Activated CD4-positive, alpha-beta T cell treated with anti-CD3 and anti-CD28 coated beads for 24 hours (primary cell): ENCODE measurements around the gene SP5.
"Not testable (repeated sequence)": the region's sequence is repeated elsewhere in the genome, so short reads cannot be mapped to it uniquely, and the experiment has no call there.

Source experiments
- DNase-seq, 2 donors: peaks; one replicate each; pipeline ENCODE4 v3.0.0-alpha.2; 2020; ENCODE audit warnings: low read depth in 2 of 2

Gene SP5

DNA sequence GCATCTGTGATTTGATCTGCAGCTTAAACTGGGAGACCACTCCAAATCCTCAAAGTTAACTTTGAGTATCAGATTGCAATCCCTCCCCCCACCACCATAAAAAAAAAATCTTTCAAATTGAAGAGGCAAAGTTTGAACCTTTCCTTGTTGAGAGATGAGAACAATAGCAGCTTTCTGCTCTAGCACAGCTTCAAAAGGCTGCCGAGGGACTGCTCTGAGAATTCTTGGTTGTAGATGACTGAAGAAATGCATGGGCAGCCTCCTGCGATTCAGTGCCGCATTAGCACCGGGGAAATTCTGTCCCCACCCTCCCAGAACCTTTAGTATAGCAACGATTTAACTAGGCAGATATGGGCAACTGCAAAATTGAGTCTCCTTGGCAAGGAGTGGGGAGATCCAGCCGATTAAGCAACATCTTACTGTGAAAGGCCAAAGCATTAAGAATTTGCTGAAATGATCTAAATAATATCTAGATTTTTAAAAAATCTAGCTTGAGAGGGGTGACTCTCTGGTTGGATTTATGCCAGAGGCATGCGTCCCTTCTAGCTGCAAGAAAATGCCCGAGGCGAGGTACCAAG is 3.9 kb upstream of the SP5 start:
- no peak for DNase-seq

GRCh38 chr2:170711774-170712652 is 3.1 kb upstream of the SP5 start:
- DNase-seq: no peak

DNA sequence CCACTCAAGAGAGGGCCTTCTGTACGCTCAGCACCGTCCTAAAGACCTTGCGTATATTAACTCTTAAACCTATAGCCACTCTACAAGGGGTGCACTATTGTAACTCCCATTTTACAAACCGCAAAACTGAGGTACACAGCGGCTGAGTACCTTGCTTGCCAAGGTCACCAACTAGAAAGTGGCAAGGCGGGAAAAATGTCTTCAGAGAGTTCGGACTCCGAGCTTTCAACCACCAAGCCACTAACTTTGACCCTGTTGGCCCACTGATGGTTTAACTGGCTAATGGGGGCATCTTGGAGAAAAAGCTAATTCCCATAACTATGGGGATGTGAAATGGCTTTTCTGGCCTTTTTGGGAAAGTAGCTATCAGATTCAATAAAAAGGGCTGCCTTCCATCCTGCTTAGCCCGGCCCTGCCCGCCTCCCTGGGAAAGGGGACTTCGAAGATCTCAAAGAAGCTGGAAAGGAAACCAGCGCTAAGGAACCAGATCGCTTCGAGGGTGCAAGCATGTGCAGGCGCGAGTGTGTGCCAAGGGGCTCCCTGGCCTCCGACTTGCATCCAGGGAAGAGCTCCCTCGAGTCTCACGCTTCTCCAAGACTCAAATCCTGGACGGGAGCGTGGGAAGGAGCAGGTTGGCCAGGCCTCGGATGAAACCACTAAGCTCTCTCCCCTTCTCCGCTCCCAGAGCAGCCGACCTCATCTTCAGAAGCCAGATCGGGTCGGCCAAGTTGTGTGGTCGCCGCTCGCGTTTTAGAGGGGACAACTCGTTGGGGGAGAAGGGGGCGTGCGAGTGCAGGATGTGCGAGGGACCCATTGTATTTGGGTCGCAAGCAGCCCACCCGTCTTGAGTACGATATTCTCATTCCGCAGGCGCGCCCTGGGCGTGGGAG is 2.2 kb upstream of the SP5 start:
- DNase-seq: no peak

- DNase-seq: no peak
These were observed 1.4 kb upstream of the SP5 start for GRCh38 chr2:170713543-170714380.

GRCh38 chr2:170714381-170715061 is 616 bp upstream of the SP5 start:
- no peak for DNase-seq

GRCh38 chr2:170715932-170716777 is 1.0 kb downstream of the SP5 start:
- no peak for DNase-seq

DNA sequence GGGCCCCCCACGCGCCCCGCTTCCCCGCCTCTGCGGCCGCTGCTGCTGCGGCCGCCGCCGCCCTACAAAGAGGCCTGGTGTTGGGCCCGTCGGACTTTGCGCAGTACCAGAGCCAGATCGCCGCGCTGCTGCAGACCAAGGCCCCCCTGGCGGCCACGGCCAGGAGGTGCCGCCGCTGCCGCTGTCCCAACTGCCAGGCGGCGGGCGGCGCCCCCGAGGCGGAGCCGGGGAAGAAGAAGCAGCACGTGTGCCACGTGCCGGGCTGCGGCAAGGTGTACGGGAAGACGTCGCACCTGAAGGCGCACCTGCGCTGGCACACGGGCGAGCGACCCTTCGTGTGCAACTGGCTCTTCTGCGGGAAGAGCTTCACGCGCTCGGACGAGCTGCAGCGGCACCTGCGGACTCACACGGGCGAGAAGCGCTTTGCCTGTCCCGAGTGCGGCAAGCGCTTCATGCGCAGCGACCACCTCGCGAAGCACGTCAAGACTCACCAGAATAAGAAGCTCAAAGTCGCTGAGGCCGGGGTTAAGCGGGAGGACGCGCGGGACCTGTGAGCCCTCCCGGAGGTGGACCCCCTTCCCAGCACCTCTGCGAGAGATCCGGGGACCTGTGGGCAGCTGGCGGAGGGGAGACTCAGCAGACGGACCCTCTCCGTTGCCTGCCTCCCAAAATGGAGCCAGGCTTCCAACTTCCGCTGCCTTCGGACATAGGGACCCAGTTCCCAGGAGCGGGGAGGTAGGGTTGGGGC is 1.9 kb downstream of the SP5 start:
- no peak for DNase-seq

DNA sequence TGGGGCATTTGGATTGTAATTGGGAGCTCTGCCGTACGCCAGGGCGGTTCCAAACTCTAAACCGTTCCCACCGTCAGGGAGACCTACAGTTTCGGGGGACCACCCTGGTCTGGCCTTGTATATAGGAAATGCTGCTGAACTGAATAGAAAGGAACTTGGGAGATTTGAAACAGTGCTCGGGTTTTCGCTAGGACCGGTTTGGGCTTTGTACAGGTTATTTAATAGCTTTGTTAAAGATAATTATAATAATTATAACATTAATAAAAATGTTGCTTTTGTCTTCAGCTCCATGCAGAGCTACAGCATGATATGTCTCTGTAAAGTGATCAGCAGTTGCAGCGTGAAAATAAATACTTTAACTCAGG is 2.4 kb downstream of the SP5 start:
- no peak for DNase-seq

DNA sequence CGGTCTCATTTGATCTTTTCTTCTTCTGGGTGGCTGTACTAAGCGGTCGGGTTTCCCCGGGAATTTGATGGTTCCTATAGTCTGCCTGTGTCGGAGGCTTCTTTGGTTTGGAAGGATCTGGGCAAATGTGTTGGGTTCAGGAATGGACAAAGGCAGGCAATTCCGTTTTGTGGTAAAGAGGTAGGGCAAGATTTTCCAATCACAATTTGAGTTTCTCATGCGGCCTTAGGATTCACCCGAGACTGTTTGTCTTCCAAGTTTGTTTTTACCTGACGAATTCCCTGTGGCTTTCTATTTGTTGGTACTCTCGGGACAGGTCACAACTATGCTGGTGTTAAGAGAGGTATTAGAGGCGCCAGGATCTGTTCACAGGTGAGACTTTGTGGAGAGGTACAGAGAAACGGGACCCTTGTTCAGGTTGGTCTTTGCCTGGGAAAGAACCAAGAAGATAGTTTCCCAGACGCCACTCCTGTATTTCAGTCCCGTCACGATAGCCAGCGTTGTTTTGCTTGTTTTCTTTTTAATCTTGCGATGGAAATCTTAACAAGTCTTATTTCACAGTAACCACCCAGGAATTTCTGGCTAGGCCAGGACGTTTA is 3.0 kb downstream of the SP5 start:
- DNase-seq: no peak

GRCh38 chr2:170719810-170720209 is 4.7 kb downstream of the SP5 start:
- no peak for DNase-seq

GRCh38 chr2:170721678-170722077 is 6.5 kb downstream of the SP5 start:
- no peak for DNase-seq

GRCh38 chr2:170722301-170722700 is 7.2 kb downstream of the SP5 start:
- no peak for DNase-seq

DNA sequence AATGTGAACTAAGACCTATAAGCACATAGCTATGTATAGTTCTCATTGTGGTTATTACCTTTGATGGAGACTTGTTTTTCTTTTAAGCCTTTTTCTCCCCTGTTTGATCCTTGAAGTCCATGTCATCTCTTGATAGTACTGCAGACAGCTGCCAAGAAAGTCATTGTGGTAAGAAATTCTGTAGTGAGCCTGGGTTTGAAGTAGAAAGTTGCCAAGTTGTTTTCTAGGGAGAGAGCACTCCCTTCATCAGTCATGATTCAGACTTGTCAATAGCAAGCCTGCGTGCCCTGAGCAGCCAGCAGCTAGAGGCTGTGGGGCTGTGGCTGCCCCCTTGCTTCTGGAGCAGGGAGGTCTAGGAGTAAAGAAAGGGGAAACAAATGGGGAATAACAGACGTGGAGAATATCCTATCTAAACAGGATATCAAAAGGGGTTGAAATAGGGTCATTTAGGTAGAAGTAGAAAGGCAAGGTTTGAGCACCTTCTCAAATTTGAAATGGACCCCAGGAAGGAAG is 8.4 kb downstream of the SP5 start:
- DNase-seq: no peak

DNA sequence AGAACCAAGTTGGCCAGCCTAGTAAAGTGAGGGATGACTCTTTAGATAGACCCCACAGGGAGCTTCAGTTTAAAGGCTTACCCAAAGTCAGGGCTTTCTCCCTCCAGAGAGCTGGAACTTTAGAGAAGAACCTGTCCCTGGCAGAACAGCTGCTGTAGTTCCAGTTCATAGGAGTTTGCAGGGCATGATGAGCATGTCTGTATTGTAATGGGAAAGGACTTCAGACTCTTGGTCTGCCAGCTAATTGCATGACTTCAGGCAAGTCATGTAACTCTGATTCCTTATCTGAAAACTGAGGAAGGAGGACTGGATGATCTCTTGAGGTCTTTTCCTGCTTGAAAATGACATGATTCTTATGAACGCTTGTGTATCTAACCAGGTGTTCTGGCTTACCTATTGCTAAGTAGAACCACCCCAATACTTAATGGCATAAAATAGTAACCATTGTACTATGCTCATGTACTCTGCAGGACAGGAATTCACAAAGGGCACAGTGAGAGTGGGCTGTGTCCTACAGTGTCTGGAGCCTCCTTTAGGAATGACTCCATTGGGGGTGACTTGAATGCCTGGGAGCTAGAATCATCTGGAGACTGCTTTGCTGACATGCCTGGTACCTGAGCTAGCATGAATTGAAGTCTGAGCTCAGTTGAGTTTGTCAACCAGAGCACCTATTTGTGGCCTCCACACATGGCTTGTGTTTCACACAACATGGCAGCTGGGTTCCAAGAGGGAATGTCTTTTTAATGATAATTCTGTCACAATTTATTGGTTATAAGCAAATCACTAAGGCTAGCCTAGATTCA is 18.9 kb downstream of the SP5 start:
- DNase-seq: no peak

- not testable (repeated sequence) for DNase-seq
These were observed 19.5 kb downstream of the SP5 start for GRCh38 chr2:170734601-170735000.

GRCh38 chr2:170736628-170737027 is 21.5 kb downstream of the SP5 start:
- DNase-seq: no peak

DNA sequence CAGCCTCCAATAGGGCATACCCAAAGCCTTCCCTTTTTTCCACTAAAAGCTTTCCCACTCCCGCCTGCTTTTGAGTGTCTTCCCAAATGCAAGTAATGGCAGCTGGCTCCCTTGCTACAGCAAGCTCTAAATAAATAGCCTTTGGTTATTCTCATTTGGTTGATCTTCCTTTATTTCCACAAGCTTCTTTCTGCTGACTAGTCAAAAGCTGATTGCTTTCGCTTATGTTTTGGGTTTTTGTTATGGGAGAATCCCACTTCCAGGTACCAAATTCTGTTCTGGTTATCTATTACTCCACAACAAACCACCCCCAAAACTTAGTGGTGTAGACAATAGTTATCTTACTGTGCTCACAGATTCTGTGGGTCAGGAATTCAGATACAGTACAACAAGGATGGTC is 22.3 kb downstream of the SP5 start:
- no peak for DNase-seq

DNA sequence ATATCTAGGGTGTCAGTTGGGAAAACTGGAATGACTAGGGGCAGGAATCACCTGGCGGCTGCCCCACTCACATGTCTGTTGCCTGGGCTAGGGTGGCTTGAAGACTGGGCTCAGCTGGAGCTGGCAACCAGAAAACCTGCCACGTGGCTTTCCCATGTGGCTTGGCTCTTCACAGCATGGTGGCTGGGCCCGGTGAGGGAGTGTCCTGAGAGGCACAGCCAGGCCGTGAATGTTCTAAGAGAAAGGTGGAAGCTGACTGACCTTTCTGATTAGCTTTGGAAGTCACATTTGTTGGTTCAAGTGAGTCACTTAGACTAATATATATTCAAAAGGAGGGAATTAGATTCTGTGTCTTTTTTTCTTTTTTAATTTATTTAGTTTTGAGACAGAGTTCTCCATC is 22.7 kb downstream of the SP5 start:
- no peak for DNase-seq
